Keratinocyte (primary cell): Measurements from ENCODE around the gene ENTPD8. TPM values are rescaled to one million over a fixed set of nuclear protein-coding genes. Genes with fewer than 3 reads are reported as not detected.

Source experiments
- DNase-seq: peaks from one replicate; pipeline ENCODE4 v3.0.0-alpha.2; 2011; ENCODE audit warnings: low read depth, missing footprints, low spot score
- FAIRE-seq: peaks from 2 replicates; lab custom pipeline; 2011; peaks lifted over from hg19 to GRCh38; lab: Jason Lieb, UNC
- H2AFZ ChIP-seq: 2 replicates; pipeline ENCODE4 v1.6.0; 2012; ENCODE audit warnings: low read length, control low read depth, inconsistent platforms; ENCODE audit not compliant: control insufficient read depth
- H3K27ac ChIP-seq: 2 replicates; pipeline ENCODE4 v1.5.1; 2011; ENCODE audit warnings: low read length; ENCODE audit not compliant: control insufficient read depth, insufficient read depth
- H3K27me3 ChIP-seq: 3 replicates; pipeline ENCODE4 v1.6.0; 2011; ENCODE audit warnings: low read length; ENCODE audit not compliant: control insufficient read depth, insufficient read depth; ENCODE audit errors: extremely low read depth
- H3K36me3 ChIP-seq, 2 experiments: 2 replicates in 1 of 2; 3 replicates in 1 of 2; pipeline ENCODE4 v1.5.1; 2011; ENCODE audit warnings: low read length in 2 of 2, mild to moderate bottlenecking in 1 of 2; ENCODE audit not compliant: control insufficient read depth in 2 of 2, insufficient read depth in 2 of 2; ENCODE audit errors: extremely low read depth in 1 of 2
- H3K4me1 ChIP-seq: 3 replicates; pipeline ENCODE4 v1.5.1; 2011; ENCODE audit warnings: low read length; ENCODE audit not compliant: control insufficient read depth, insufficient read depth; ENCODE audit errors: extremely low read depth
- H3K4me2 ChIP-seq: 3 replicates; pipeline ENCODE4 v1.6.0; 2011; ENCODE audit warnings: low read depth, low read length; ENCODE audit not compliant: control insufficient read depth, insufficient read depth; ENCODE audit errors: extremely low read depth
- H3K4me3 ChIP-seq, 3 experiments: fragments of 200-600 bp in 1 of 3; sonication (generic) in 1 of 3; 2 replicates in 2 of 3; 3 replicates in 1 of 3; pipeline ENCODE4 v1.5.1; 2011 to 2016; ENCODE audit warnings: low read length in 3 of 3, mild to moderate bottlenecking in 3 of 3, control low read depth in 2 of 3, inconsistent platforms in 1 of 3, low read depth in 1 of 3, mixed read lengths in 1 of 3, mixed run types in 1 of 3, moderate library complexity in 1 of 3; ENCODE audit not compliant: control insufficient read depth in 2 of 3, insufficient read depth in 2 of 3; ENCODE audit errors: extremely low read depth in 1 of 3
- H3K79me2 ChIP-seq: 2 replicates; pipeline ENCODE4 v1.6.0; 2012; ENCODE audit warnings: low read length; ENCODE audit not compliant: control insufficient read depth, insufficient read depth
- H3K9ac ChIP-seq: 3 replicates; pipeline ENCODE4 v1.6.0; 2011; ENCODE audit warnings: low read length; ENCODE audit not compliant: control insufficient read depth, insufficient read depth; ENCODE audit errors: extremely low read depth
- H3K9me1 ChIP-seq: 3 replicates; pipeline ENCODE4 v1.6.0; 2011; ENCODE audit warnings: low read length; ENCODE audit not compliant: control insufficient read depth, insufficient read depth; ENCODE audit errors: extremely low read depth
- H3K9me3 ChIP-seq: 2 replicates; pipeline ENCODE4 v1.5.1; 2012; ENCODE audit warnings: low read depth, low read length; ENCODE audit not compliant: control insufficient read depth
- H4K20me1 ChIP-seq: 3 replicates; pipeline ENCODE4 v1.6.0; 2011; ENCODE audit warnings: low read length; ENCODE audit not compliant: control insufficient read depth, insufficient read depth; ENCODE audit errors: extremely low read depth
- CTCF ChIP-seq, 3 experiments: IDR thresholded peaks in 1 of 3; conservative IDR thresholded peaks in 1 of 3; optimal IDR thresholded peaks in 1 of 3; 2 replicates in 2 of 3; 3 replicates in 1 of 3; pipeline versions ENCODE3 to v1.5.1; 2011; ENCODE audit warnings: low read length in 3 of 3, mild to moderate bottlenecking in 3 of 3, moderate library complexity in 2 of 3, control low read depth in 1 of 3, inconsistent platforms in 1 of 3; ENCODE audit not compliant: insufficient read depth in 2 of 3; ENCODE audit errors: extremely low read depth in 1 of 3
- EZH2 ChIP-seq: IDR thresholded peaks from one replicate; pipeline ENCODE4 v1.6.1; 2012; ENCODE audit warnings: inconsistent platforms, mild to moderate bottlenecking, low read length, moderate library complexity
- dilution Hi-C: fragments of 300-500 bp; cut with MboI; formaldehyde crosslinking; loops from one replicate; pipeline ENCODE4 v1.7.0; 2020; ENCODE audit warnings: low sequenced_read_pairs; ENCODE audit not compliant: extremely low pct_ligation_motif_present
- polyA plus RNA-seq, 5 experiments: library from polyadenylated mRNA; depleted of rRNA in 3 of 5; stranded (reverse) in 3 of 5; stranded (forward) in 1 of 5; unstranded in 1 of 5; fragments of >200 nt; gene quantifications; 1 replicate in 1 of 5; 2 replicates in 3 of 5; 3 replicates in 1 of 5; pipeline versions ENCODE4 v1.2.1 to v1.2.3, GENCODE V29; 2011 to 2012; ENCODE audit warnings: missing spikeins in 2 of 5, low read depth in 1 of 5, low replicate concordance in 1 of 5

Gene ENTPD8
- polyA plus RNA-seq, 1 donor (not counting 4 experiments of a cell fraction or from before 2014, with no cell fraction given) = not detected

DNA sequence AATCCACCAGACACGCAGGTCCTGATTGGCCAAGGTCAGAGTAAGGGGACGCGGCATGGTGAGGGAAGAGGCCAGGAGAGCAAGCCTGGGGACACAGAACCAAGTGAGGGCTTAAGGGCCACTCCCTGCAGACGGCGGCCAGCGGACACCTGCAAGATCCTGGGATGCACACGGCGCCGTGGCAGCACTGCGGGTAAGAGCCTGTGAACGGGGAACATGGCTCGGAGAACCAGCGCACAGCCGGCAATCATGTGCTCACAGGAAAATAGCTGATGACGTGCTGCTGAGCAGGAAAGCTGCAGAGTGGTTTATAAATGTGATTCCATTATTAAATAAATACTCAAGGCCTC lies 45.0 kb upstream of the ENTPD8 start:
- H3K79me2 ChIP-seq = no peaks in the 10 kb centered on the region
- H3K36me3 ChIP-seq = no peaks in the 10 kb centered on the region
- no peak overlapping the region for H3K9ac ChIP-seq
- H4K20me1 ChIP-seq = no peaks in the 10 kb centered on the region
- H3K9me1 ChIP-seq = no peaks in the 10 kb centered on the region
- FAIRE-seq (no peak), DNase-seq (no peak)
- no peak overlapping the region for H3K4me2 ChIP-seq
- H2AFZ ChIP-seq = no peak overlapping the region
- H3K27me3 ChIP-seq = no peaks in the 10 kb centered on the region
- no peak for TF ChIP-seq EZH2
- no peak for TF ChIP-seq CTCF (optimal IDR thresholded peaks at IDR 0.05 in 1 of 3, IDR thresholded peaks at IDR 0.05 in 1 of 3, conservative IDR thresholded peaks at IDR 0.05 in 1 of 3; ENCODE audit: extremely low read depth in 1 of 3, insufficient read depth in 2 of 3, low read length in 3 of 3)
- H3K4me3 ChIP-seq = no peak overlapping the region
- no peak overlapping the region for H3K27ac ChIP-seq
- no peaks in the 10 kb centered on the region for H3K9me3 ChIP-seq
- dilution Hi-C loops = no loop called here
- peaks cover 2% of the 10 kb centered on the region for H3K4me1 ChIP-seq

DNA sequence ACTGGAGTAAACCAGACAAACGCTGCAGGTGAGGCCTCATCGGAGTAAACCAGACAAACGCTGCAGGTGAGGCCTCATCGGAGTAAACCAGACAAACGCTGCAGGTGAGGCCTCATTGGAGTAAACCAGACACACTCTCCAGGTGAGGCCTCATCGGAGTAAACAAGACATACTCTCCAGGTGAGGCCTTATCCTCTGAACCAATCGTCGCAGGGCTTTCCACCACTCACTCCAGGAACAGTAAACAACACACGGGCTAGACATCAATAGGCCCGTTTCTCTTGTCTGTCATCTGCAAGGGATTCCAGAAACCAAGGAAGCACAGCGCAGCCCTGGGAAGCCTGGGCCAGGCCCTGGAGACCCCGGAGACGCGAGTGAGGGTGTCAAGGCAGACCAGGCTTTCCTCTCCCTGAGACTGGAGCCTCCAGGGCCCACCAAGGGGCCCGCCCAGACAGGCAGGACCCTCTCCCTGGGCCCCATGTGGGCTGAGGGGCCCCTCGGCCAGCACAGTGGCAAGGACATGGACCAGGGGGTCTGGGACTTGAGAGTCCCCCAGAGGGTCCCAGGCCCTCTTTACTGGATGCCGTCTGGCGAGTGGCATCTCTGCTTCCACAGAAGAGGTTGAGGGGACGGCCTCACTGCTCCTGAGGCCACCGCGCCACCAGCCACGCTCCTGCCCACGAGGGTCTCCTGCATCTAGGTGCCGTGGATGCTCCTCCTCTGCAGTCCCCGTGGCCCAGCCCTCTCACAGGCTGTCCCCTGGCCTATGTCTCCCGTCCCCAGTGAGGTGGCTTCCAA lies 44.4 kb upstream of the ENTPD8 start:
- DNase-seq (no peak), FAIRE-seq (no peak)
- Histone ChIP-seq H3K9ac (no peak overlapping the region), H3K27me3 (no peaks in the 10 kb centered on the region), H3K27ac (no peak overlapping the region), H3K4me3 (no peak overlapping the region), H3K4me1 (peaks cover 2% of the 10 kb centered on the region), H3K36me3 (no peaks in the 10 kb centered on the region), H2AFZ (no peak overlapping the region), H3K9me3 (no peaks in the 10 kb centered on the region), H3K79me2 (no peaks in the 10 kb centered on the region), H3K4me2 (no peak overlapping the region), H3K9me1 (no peaks in the 10 kb centered on the region), H4K20me1 (no peaks in the 10 kb centered on the region)
- dilution Hi-C loops = no loop called here
- TF ChIP-seq CTCF (optimal IDR thresholded peaks at IDR 0.05 in 1 of 3, IDR thresholded peaks at IDR 0.05 in 1 of 3, conservative IDR thresholded peaks at IDR 0.05 in 1 of 3; ENCODE audit: extremely low read depth in 1 of 3, insufficient read depth in 2 of 3, low read length in 3 of 3) (no peak), EZH2 (no peak)
